GM10248 (cell line): ENCODE measurements around the gene SHB.

Experiments
- CTCF ChIA-PET: fragments of 300-600 bp; sonication (Branson Sonifier 250); formaldehyde crosslinking; extraction: SDS; loops from one replicate; lab custom pipeline; 2021; ENCODE audit warnings: antibody characterized with exemption; lab: Yijun Ruan, JAX
- POLR2A ChIA-PET: fragments of 350-650 bp; sonication (Branson Sonifier 250); formaldehyde crosslinking; extraction: SDS; loops from one replicate; lab custom pipeline; 2020; ENCODE audit warnings: antibody characterized with exemption; lab: Yijun Ruan, JAX
- DNase-seq: peaks from one replicate; pipeline ENCODE4 v3.0.0; 2012; ENCODE audit errors: extremely low spot score
- CTCF ChIP-seq: IDR thresholded peaks from 2 replicates; pipeline ENCODE4 v1.5.1; 2012; ENCODE audit warnings: mild to moderate bottlenecking, low read depth; ENCODE audit errors: extremely low read depth, missing control alignments, control extremely low read depth

SHB gene, protein sequence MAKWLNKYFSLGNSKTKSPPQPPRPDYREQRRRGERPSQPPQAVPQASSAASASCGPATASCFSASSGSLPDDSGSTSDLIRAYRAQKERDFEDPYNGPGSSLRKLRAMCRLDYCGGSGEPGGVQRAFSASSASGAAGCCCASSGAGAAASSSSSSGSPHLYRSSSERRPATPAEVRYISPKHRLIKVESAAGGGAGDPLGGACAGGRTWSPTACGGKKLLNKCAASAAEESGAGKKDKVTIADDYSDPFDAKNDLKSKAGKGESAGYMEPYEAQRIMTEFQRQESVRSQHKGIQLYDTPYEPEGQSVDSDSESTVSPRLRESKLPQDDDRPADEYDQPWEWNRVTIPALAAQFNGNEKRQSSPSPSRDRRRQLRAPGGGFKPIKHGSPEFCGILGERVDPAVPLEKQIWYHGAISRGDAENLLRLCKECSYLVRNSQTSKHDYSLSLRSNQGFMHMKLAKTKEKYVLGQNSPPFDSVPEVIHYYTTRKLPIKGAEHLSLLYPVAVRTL

GRCh38 chr9:38068701-38069628 is at the start of gene SHB:
Gene SHB, minus strand, starts transcription at chr9:38069227. Its CDS starts 582 bp downstream, at chr9:38068645.
- peak; percentile 51 for TF ChIP-seq CTCF
- DNase-seq = peak; percentile 95
- POLR2A ChIA-PET = interaction anchor here (1.1 kb wide), 1 partner anchor 12 kb away, joined by 7 read pairs; no protein-coding TSS in a partner anchor
- CTCF ChIA-PET = interaction anchor here (0.8 to 1.7 kb wide), 5 partner anchors 15 to 156 kb away, joined by 3 to 7 read pairs (median 3); no protein-coding TSS in a partner anchor

GRCh38 chr9:38117651-38118050 is 48.6 kb upstream of the SHB start:
- ChIA-PET CTCF (interaction anchor here (0.9 to 1.5 kb wide), 4 partner anchors 9 to 42 kb away, joined by 3 read pairs; no protein-coding TSS in a partner anchor), POLR2A (no interaction called here)
- no peak for DNase-seq
- TF ChIP-seq CTCF = no peak

DNA sequence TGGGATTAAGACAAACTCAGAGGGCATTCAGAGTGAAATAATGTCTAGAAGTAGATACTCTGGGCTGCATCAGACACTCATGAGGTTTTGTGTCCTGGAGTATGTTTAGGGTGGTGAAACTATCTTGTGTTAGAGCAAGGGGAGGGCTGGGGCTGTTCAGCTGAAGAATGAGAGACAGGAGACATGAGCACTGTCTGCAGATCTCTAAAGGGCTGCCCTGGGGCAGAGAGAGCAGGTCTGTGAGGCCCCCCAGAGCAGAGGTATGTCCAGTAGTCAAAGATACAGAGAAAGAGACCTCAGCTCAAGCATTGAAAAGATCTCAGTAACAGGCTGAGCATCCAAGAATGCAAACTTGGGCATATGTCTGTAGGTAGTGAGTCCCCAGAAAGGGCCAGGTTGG is 45.9 kb upstream of the SHB start:
- POLR2A ChIA-PET = interaction anchor here (0.6 kb wide), 1 partner anchor 352 kb away, joined by 4 read pairs; no protein-coding TSS in a partner anchor
- no peak for DNase-seq
- no peak for TF ChIP-seq CTCF
- CTCF ChIA-PET = interaction anchor here (1.1 to 1.6 kb wide), 2 partner anchors 28 to 44 kb away, joined by 3 to 4 read pairs; no protein-coding TSS in a partner anchor

DNA sequence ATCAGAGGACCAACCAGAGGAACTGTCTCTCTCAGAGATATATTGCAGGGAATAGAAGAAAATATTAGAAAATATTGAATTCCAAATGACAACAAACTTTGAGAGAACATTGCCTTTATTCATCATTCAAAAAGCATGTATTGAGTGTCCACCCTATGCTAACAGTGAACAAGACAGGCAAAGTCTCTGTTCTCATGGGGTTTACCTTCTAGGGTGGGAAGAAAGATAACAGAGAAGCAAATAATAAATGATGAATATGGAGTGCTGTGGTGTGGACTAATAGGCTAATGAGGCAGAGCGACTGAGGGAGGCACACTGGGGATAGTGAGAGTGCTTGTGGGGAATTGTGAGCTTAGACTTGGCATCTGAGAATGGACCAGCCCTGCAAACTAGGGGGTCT is 43.4 kb upstream of the SHB start:
- no peak for DNase-seq
- CTCF ChIA-PET = no interaction called here
- POLR2A ChIA-PET = interaction anchor here (0.5 kb wide), 1 partner anchor 105 kb away, joined by 4 read pairs; no protein-coding TSS in a partner anchor
- no peak for TF ChIP-seq CTCF

- DNase-seq = no peak
- ChIA-PET POLR2A (no interaction called here), CTCF (no interaction called here)
- TF ChIP-seq CTCF = no peak
Measured at GRCh38 chr9:38112049-38112448, 43.0 kb upstream of the SHB start.

DNA sequence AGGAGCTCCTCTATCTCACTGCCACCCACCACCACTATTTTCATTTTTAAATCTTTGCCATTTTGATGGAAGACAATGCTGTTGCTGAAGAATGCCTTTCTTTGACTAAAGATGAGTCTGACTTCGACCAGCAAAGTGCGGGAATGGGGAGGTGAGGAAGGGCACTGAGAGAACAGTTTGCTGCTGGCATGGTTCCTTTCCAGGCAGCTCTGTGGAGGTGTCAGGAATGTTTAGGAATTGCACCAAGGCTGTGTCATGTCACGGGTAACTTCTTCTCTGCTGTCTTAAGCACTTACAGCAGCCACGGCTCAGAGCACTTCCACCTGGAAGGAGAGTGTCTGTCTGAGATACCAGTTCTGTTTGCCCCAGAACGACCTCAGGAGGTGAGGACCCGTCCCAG is 41.4 kb upstream of the SHB start:
- no peak for TF ChIP-seq CTCF
- ChIA-PET POLR2A (no interaction called here), CTCF (no interaction called here)
- no peak for DNase-seq
